Measurements from ENCODE around the gene ZBTB16. TPM values are rescaled to one million over a fixed set of nuclear protein-coding genes. Genes with fewer than 3 reads are reported as not detected.
A peak's percentile ranks its signal among the peaks of the same experiment; 100 is the strongest.

ZBTB16 gene
- total RNA-seq, 3 donors from 2014 or later: 236 to 358 (median 271) TPM

DNA sequence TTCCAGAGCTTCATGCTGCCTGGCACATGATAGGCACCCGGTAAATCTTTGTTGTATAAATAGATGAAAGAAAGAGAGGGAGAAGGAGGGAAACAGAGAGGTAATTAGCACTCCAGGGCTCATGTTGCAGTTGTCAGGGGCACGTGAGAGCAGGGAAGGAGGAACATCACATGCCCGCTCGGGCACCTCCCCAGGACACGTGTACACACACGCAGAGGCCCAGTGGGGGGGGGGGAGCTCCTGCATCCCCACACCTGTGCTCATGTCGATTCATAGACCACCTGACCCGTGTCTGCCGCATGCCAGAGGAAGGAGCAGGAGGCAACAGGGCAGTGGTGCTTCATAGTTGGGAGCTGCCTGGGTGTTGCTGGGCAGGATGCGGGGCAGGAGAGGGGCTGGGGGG is 199.6 kb downstream of the ZBTB16 start:
- TF ChIP-seq POLR2A (IDR thresholded peaks at IDR 0.05) (no peak), POLR2AphosphoS5 (IDR thresholded peaks at IDR 0.05) (peak in 2 of 3 donors; percentile 10 to 16)
- TF ChIP-seq, protein P1, sequence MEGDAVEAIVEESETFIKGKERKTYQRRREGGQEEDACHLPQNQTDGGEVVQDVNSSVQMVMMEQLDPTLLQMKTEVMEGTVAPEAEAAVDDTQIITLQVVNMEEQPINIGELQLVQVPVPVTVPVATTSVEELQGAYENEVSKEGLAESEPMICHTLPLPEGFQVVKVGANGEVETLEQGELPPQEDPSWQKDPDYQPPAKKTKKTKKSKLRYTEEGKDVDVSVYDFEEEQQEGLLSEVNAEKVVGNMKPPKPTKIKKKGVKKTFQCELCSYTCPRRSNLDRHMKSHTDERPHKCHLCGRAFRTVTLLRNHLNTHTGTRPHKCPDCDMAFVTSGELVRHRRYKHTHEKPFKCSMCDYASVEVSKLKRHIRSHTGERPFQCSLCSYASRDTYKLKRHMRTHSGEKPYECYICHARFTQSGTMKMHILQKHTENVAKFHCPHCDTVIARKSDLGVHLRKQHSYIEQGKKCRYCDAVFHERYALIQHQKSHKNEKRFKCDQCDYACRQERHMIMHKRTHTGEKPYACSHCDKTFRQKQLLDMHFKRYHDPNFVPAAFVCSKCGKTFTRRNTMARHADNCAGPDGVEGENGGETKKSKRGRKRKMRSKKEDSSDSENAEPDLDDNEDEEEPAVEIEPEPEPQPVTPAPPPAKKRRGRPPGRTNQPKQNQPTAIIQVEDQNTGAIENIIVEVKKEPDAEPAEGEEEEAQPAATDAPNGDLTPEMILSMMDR (IDR thresholded peaks at IDR 0.05): no peak
- Histone ChIP-seq H3K27ac (peak overlapping the region; percentile 65 to 85), H3K9me3 (no peaks in the 10 kb centered on the region), H3K27me3 (no peaks in the 10 kb centered on the region), H3K4me3 (no peak overlapping the region), H3K4me1 (peaks cover 0 to 11% of the 10 kb centered on the region in 2 donors), H3K36me3 (no peaks in the 10 kb centered on the region)
- peak in 1 of 2 donors; percentile 67 for DNase-seq (ENCODE audit: low spot score in 2 of 2)
- intact Hi-C loops (cut with DNase I; ENCODE audit: low total_unique reads): loop anchor here (10.0 kb wide), 3 partner anchors 54 to 354 kb away; partner anchors contain the start of genes HTR3B and ZBTB16

DNA sequence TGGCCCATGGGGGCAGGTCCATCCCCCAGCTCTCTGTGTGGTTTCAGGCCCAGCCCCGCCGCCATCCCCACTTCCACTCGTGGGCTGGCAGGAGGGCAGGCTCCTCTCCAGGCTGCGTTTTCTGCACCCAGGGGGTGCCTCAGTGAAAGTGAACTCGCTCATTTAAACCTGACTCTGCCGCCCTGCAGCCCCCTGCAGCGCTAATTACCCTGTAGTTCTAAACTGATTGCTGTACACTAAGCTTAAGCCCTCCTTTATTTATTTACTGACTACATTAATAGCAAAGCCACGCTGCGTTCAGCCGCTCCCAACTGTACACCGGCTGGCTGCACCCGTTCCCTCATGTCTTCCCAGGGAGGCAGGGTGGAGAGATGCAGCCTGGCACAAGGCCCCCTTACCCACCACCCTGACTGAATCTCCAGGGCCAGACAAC is 200.1 kb downstream of the ZBTB16 start:
- TF ChIP-seq POLR2A (IDR thresholded peaks at IDR 0.05) (no peak), POLR2AphosphoS5 (IDR thresholded peaks at IDR 0.05) (no peak)
- TF ChIP-seq, protein P1 (IDR thresholded peaks at IDR 0.05): no peak
- Histone ChIP-seq H3K27me3 (no peaks in the 10 kb centered on the region), H3K4me1 (peaks cover 0 to 11% of the 10 kb centered on the region in 2 donors), H3K27ac (peak overlapping the region; percentile 65 to 85), H3K9me3 (no peaks in the 10 kb centered on the region), H3K4me3 (no peak overlapping the region), H3K36me3 (no peaks in the 10 kb centered on the region)
- no peak for DNase-seq (ENCODE audit: low spot score in 2 of 2)
- intact Hi-C loops (cut with DNase I; ENCODE audit: low total_unique reads): loop anchor here (10.0 kb wide), 3 partner anchors 55 to 355 kb away; partner anchors contain the start of genes HTR3B and ZBTB16

DNA sequence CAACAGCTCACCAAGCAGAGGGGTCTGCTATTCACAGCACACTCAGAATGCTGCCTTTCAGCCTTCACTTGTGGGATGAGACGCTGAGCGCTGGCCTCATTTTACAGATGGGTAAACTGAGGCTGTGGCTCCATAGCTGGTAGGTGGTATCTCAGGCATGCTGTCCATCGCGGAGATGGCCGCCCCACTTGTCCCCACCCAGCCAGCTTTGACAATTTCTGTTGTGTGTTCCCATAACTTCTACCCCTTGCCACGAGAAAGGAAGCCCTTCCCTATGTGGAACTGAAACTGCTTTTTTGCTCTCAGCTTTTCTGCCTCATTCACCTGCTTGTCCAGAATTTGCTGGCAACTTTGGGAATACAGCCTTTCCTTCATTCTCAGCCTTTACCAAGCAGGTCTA is 200.6 kb downstream of the ZBTB16 start:
- no peaks in the 10 kb centered on the region for H3K9me3 ChIP-seq
- no peaks in the 10 kb centered on the region for H3K27me3 ChIP-seq
- H3K27ac ChIP-seq: peak overlapping the region; percentile 33 to 68
- peaks cover 0 to 11% of the 10 kb centered on the region in 2 donors for H3K4me1 ChIP-seq
- no peaks in the 10 kb centered on the region for H3K36me3 ChIP-seq
- no peak for DNase-seq (ENCODE audit: low spot score in 2 of 2)
- H3K4me3 ChIP-seq: peak overlapping the region in 1 of 3 donors; percentile 35
- intact Hi-C loops (cut with DNase I; ENCODE audit: low total_unique reads): no loop called here
- TF ChIP-seq, protein P1 (IDR thresholded peaks at IDR 0.05): no peak
- TF ChIP-seq POLR2A (IDR thresholded peaks at IDR 0.05): no peak
- no peak for TF ChIP-seq POLR2AphosphoS5 (IDR thresholded peaks at IDR 0.05)

- H3K27ac ChIP-seq: peak overlapping the region; percentile 33 to 68
- intact Hi-C loops (cut with DNase I; ENCODE audit: low total_unique reads): no loop called here
Measured at GRCh38 chr11:114260483-114260882, 201.0 kb downstream of the ZBTB16 start.

GRCh38 chr11:114261791-114262190 is 202.3 kb downstream of the ZBTB16 start:
- TF ChIP-seq POLR2A (IDR thresholded peaks at IDR 0.05) (no peak), POLR2AphosphoS5 (IDR thresholded peaks at IDR 0.05) (no peak)
- TF ChIP-seq, protein P1 (IDR thresholded peaks at IDR 0.05): no peak
- H3K36me3 ChIP-seq: no peaks in the 10 kb centered on the region
- no peak overlapping the region for H3K27ac ChIP-seq
- DNase-seq (ENCODE audit: low spot score in 2 of 2): no peak
- no peaks in the 10 kb centered on the region for H3K9me3 ChIP-seq
- H3K4me1 ChIP-seq: peaks cover 0 to 4% of the 10 kb centered on the region in 2 donors
- H3K27me3 ChIP-seq: no peaks in the 10 kb centered on the region
- intact Hi-C loops (cut with DNase I; ENCODE audit: low total_unique reads): no loop called here
- H3K4me3 ChIP-seq: no peak overlapping the region

More at GRCh38 chr11:114260483-114260882, 201.0 kb downstream of the ZBTB16 start:
- TF ChIP-seq POLR2A (IDR thresholded peaks at IDR 0.05): no peak
- TF ChIP-seq, protein P1 (IDR thresholded peaks at IDR 0.05): no peak
- TF ChIP-seq POLR2AphosphoS5 (IDR thresholded peaks at IDR 0.05): peak in 1 of 3 donors; percentile 8
- Histone ChIP-seq H3K36me3 (no peaks in the 10 kb centered on the region), H3K9me3 (no peaks in the 10 kb centered on the region), H3K4me3 (peak overlapping the region in 1 of 3 donors; percentile 35), H3K27me3 (no peaks in the 10 kb centered on the region), H3K4me1 (peaks cover 0 to 11% of the 10 kb centered on the region in 2 donors)
- peak in 1 of 2 donors; percentile 42 for DNase-seq (ENCODE audit: low spot score in 2 of 2)
